ENCODE measurements around the gene RPL3.

Gene RPL3

GRCh38 chr22:39282645-39283321, 36.6 kb downstream of the RPL3 start:
- no peak for DNase-seq (ENCODE audit: low read depth)

GRCh38 chr22:39281126-39281525, 38.3 kb downstream of the RPL3 start:
- no peak for DNase-seq (ENCODE audit: low read depth)

- DNase-seq (ENCODE audit: low read depth) = no peak
These were observed 39.2 kb downstream of the RPL3 start for GRCh38 chr22:39280250-39280649.

- no peak for DNase-seq (ENCODE audit: low read depth)
These were observed 40.1 kb downstream of the RPL3 start for GRCh38 chr22:39279170-39279850.

GRCh38 chr22:39278040-39278439, 41.4 kb downstream of the RPL3 start:
- no peak for DNase-seq (ENCODE audit: low read depth)

- no peak for DNase-seq (ENCODE audit: low read depth)
These were observed 42.2 kb downstream of the RPL3 start for GRCh38 chr22:39277142-39277607.

- DNase-seq (ENCODE audit: low read depth) = no peak
These were observed 42.8 kb downstream of the RPL3 start for GRCh38 chr22:39276440-39277141.

GRCh38 chr22:39275814-39276439, 43.5 kb downstream of the RPL3 start:
- no peak for DNase-seq (ENCODE audit: low read depth)

GRCh38 chr22:39273950-39274887, 45.2 kb downstream of the RPL3 start:
- DNase-seq (ENCODE audit: low read depth) = no peak

GRCh38 chr22:39270792-39271191, 48.6 kb downstream of the RPL3 start:
- no peak for DNase-seq (ENCODE audit: low read depth)

GRCh38 chr22:39270280-39270679, 49.1 kb downstream of the RPL3 start:
- DNase-seq (ENCODE audit: low read depth) = no peak

GRCh38 chr22:39269095-39269790, 50.2 kb downstream of the RPL3 start:
- DNase-seq (ENCODE audit: low read depth) = no peak

GRCh38 chr22:39268645-39269044, 50.8 kb downstream of the RPL3 start:
- DNase-seq (ENCODE audit: low read depth) = no peak

GRCh38 chr22:39267974-39268373, 51.4 kb downstream of the RPL3 start:
- DNase-seq (ENCODE audit: low read depth) = no peak

- DNase-seq (ENCODE audit: low read depth) = no peak
These were observed 52.9 kb downstream of the RPL3 start for GRCh38 chr22:39266398-39267030.

GRCh38 chr22:39265143-39265886, 54.1 kb downstream of the RPL3 start:
- DNase-seq (ENCODE audit: low read depth) = no peak

GRCh38 chr22:39264349-39265038, 54.9 kb downstream of the RPL3 start:
- DNase-seq (ENCODE audit: low read depth) = no peak

- DNase-seq (ENCODE audit: low read depth) = no peak
These were observed 55.6 kb downstream of the RPL3 start for GRCh38 chr22:39263626-39264348.
